HG03139 (cell line): ENCODE results near the gene RFPL3.
"Not testable (repeated sequence)": the region's sequence is repeated elsewhere in the genome, so short reads cannot be mapped to it uniquely, and the experiment has no call there.

ENCODE experiments used
- ATAC-seq: cut with Tn5 transposase; IDR thresholded peaks from one replicate; pipeline ENCODE4 v1.9.1; 2021; ENCODE audit not compliant: unreplicated experiment

Gene RFPL3

DNA sequence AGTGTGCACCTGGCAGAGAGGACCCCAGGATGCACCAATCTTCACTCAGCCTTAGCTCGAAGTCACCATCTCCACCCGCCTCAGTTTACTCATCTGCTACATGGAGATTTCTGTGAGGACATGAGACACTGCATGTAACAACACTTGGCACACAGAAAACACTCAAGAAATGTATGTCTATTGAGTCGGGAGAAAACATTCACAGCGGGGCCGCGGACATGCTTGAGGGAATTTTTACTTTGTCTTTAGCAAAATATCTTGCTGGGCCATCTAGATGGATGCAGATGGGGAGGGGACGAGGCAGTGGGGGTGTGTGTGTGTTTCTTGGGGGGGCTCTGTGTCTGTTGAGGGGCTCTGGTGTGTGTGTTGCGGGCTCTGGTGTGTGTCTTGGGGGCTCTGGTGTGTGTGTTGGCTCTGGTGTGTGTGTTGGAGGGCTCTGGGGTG, 28.4 kb upstream of the RFPL3 start:
- no peak for ATAC-seq

DNA sequence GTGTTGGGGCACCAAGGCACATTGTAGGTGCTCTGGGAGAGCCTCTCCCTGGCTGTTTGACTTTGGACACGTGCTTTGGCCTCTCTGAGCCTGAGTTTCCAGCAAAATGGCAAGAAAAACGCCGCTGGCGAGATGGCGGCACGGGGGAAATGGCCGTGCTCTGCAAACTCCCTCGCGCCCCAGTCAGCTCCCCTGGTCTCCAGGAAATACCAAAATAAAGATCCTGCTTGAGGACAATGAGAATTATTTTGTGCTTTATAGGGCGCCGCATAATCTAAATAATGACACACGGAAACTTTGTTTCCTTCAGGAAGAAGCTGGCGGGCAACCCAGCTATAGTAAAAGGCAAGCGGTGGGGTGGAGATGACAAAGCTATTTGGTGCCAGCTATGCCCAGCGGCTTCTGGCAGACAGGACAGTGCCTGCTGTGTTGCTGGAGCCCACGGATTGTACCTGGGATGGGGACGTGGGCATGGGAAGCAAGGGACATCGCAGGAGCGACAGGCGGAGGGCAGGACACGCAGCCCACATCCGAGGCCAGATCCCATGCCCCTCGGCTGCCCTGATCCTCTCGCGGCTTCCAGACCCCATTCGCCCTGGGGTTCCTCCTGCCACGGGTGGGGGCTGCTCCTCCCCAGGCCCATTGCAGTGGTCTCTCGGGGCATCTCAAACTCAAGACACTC, 26.3 kb upstream of the RFPL3 start:
- no peak for ATAC-seq

DNA sequence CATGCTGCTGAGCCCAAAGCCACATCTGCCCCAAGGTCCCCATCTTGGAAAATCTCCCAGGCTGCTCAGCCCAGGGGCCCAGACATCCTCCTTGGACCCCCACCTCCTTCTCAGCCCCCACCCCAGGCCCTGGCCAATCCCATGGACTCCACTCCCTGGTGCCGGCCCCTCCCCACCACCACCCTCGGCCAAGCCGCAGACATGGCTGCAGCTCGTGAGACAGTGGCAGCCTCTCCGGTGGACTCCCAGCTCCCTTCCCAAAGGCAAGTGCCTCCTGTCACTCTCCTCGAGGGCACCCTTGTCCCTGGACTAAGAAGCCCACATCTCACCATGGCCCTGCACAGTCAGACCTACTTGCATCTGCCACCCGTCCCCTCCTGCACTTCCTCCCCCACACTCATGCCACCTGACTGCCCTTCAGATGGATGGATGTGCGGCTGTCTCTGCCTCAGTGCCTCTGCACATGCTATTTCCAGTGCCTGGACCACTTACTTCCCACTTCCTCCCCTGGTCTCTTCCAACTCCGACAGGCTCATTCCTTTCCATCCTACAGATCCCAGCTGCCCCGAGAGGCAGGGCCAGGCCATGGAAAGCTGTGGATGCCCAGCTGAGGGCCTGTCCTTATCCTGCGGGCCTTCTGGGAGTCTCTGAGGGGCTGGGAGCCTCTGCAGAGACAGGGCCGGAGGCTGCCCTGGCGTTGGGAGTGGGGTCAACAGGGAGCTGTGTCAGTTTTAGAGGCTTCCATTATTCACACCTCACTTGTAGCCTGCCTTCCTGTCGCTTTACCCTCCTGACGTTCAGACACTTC, 25.5 kb upstream of the RFPL3 start:
- no peak for ATAC-seq

DNA sequence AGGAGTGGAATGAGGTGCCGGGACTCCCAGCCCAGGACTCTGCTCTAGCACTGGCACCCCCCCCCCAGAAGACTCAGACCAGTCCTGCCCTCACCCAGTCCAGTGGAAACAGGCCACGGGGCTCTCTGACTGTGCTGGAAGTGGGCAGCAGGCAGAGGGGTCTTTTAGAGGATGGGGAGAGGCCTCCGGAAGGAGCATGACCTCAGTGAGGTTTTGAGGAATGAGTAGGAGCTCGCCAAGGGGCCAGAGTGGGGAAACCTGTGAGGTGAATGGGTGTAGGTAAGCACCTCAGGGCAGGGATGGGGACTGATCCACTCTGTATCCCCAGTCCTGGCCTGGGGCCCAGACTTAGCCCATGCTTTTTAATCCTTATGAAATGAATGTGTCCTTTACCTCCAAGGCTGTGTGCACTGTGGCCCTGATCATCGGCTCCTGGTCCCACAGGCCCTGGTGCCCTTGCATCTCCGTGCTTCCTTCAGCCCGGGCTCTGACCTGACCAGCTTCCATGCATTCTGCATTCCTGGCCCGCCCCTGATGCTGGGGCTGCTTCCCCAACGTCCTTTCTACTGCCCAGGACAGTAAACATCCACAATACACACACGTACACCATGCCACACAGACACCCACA, 24.4 kb upstream of the RFPL3 start:
- no peak for ATAC-seq

DNA sequence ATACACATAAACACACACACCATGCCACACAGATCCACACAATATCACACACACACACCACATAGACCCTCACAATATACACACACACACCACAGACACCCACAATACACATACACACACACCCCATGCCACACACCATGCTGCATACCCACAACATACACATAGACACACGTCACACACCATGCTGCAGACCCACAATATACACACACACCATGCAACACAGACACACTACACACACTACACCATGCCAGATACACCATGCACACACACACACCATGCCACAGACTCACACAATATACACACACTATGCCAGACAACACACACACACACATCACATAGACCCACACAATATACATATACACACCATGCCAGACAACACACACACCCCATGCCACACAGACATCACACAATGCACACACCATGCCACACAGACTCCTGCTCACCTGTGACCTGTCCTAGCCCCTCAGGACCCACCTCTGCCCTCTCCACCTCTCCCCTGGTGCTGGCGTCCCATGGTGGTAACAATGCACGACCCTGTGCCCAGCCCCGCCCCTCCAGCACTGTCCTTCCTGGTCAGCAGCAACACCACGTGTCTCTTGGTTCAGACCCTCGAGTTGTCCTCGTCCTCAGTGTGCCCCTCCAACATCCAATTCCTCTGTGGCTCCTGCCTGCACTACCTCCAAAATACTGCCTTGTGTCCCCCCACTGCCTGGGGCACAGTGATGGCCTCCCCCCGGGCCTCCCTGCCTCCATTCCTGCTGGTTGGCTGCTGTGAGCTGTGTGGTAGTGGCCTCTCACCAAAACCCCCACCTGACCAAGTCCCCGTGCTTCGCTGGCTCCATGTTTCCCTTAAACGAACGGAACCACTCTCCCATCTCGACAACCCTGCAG, 23.7 kb upstream of the RFPL3 start:
- no peak for ATAC-seq

DNA sequence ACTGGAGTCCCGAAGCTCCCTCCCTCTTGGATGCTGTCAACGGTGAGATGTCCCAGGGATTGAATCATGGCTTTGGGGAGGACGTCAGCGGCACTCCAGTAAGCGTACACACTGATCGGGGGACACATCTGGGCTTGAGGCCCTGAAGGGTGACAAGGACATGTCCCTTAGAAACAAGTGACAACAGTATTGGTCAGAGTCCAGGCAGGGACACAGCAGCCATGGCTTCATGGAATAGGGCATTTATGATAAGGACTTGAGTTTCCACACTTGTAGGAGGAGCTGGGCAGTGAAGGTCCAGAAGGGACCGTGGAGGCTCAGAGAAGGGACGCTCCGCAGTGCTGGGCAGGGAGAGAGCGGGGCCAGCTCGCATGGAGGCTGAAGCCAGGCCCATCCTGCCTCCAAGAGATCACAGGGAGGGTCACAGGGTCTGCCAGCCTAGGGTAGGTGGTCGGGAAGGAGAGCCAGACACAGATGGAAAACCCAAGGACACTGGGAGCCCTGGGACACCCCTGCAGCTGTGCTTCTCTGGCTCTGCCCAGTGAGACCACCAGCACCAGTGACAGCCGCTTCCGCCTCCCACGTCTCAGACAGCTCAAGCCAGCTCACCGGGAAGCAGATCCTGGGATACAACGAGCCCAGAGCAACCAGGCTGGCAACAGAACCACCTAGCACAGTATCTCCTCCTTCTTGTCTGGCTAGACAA, 22.9 kb upstream of the RFPL3 start:
- no peak for ATAC-seq

DNA sequence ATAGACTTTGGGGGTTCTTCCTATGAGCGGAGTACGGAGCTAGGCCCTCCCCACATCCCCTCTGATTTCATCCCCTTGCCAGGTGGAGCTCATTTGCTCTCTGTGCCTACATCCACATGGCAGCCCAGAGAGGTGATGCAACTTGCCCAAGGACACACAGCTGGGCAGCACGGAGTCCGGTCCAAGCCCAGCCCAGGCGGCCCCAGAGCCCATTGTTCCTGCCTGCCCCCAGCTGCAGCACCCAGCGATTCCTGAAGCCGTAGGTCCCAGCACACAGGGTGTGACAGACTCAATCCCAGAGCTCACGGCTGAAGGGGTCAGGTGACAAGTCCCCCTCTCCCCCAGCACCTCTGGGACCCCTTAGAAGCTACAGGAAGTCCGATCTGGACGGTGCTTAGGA, 22.2 kb upstream of the RFPL3 start:
- ATAC-seq: no peak

DNA sequence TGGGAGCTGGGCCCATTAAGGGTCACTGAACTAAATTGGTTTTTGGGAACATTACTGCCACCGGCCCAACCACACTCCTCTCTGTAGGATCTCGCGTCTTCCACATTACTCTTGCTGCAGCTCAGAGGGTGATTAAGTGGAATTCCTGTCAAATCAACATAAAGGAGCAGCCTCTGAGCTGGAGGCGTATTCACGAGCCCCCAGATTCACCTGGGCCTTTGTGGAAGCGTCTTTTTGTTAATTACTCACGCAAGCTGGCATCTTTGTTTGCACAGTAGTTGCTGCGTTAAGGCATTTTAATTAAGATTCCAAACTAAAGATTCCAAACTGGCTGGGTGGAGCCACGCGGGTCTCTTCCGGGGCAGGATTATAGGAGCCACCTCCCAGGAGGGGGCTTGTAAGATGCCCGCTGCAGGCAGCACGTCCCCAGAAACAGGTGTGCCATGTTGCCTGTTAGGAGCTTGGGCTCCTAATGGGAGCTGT, 21.5 kb upstream of the RFPL3 start:
- no peak for ATAC-seq

DNA sequence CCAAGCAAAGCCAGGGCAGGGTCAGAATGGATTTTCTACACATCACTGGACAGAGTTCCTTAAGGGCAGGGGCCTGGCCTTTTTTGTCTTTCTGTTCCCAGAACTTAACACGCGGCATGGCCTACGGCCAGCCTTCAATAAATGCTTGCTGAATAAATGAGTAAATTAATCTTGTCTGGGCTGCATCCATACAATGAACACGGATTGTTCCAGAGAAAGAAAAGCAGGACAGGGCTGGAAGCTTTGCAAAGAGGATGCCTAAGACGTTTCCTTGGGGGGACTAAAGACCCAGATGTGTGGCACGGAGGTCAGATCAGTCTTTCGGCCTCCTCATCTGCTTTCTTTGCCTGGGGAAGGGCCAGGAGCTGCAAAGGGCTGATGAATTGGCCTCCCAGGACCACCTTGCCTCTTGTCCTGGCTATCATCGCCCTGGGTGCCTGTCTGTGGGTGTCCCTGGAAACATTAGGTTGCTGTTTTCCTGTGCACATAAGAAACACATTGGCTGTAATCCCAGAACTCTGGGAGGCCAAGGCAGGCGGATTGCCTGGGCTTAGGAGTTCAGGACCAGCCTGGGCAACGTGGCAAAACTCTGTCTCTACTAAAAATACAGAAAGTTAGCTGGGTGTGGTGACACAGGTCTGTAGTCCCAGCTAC, 20.8 kb upstream of the RFPL3 start:
- no peak for ATAC-seq

DNA sequence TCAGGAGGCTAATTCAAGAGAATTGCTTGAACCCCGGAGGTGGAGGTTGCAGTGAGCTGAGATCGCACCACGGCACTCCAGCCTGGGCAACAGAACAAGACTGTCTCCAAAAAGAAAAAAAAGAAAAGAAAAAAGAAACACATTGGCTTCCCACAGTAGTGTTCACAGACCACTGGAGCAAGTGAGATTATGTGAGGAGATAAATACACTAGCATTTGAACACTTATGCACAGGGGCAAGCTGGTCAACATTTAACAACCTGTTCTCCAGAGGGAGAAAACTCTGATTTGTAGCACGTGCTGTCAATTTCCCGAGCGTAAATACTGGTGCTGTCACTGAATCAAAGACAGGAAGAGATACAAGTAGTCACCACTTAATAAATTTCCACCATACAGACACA, 20.2 kb upstream of the RFPL3 start:
- not testable (repeated sequence) for ATAC-seq

DNA sequence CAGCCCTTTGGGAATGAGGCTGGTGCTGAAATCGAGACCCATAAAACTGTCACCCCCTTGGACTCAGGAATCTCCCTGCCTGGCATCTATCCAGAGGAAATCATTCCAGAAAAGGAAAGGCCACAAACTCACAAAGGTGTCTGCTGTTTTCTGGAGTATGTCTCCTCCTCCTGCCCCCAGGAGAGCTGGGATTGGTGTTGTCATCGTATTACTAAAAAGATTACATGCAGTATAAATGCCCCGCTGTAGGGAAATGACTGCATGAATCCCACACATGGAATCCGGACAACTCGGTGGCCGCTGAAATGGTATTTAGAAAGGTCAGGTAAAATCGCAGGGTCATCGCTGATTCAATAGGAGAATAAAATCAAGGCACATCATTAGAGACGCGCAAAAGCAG, 18.9 kb upstream of the RFPL3 start:
- no peak for ATAC-seq

DNA sequence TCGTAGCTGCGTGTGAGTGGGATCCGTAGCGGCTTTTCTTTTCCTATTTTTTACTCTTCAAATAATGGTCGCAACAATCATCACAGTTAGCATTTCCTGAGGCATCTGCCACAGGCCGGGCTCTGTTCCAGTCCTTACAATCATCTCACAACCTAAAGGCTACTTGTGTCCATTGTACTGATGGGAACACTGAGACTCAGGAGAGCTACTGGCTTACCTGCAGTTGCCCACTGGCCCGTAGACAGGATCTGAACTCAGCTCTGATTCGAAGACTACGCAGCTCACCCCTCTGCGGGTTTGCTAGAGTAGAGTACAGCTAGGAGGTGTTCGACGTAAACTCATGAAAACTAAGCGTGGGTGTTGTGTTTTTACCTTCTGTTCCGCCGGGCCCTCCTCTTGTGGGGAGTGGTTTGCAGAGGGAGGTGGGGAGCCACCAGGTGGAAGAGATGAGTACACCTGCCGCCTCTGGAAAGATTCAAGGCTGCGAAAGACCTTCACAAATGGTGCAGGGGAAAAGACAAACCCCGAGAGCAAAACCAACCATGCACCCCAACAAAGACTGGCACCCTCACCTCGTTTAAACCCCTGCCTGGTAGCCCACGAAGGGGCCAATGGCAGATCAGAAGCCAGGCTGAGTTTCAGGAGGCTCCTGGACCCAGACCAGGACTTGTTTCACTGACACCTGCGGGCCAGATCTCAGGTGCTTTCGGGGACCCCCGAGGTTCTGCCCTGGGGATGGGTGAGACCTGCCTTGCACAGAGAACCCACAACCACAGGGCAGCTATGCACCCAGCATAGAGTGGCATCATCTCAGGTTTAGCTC, 18.3 kb upstream of the RFPL3 start:
- no peak for ATAC-seq

DNA sequence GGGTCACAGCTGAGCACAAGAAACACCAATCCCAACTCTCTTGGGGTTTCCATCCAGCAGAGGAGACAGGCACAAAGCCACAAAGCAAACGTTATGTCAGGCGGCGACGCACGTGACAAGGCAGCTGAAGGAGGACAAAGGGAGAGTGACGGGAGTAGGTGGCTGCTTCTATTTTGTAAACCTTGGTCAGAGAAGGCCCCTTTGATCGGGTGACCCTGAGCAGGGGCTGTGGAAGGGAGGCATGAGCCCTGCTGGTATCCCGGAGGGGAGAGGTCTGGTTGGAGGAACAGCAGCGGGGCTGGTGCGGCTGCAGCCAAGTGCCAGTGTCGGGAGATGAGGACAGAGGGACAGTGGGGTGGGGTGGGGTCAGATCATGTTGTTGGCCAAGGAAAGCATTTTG, 17.3 kb upstream of the RFPL3 start:
- ATAC-seq: no peak

DNA sequence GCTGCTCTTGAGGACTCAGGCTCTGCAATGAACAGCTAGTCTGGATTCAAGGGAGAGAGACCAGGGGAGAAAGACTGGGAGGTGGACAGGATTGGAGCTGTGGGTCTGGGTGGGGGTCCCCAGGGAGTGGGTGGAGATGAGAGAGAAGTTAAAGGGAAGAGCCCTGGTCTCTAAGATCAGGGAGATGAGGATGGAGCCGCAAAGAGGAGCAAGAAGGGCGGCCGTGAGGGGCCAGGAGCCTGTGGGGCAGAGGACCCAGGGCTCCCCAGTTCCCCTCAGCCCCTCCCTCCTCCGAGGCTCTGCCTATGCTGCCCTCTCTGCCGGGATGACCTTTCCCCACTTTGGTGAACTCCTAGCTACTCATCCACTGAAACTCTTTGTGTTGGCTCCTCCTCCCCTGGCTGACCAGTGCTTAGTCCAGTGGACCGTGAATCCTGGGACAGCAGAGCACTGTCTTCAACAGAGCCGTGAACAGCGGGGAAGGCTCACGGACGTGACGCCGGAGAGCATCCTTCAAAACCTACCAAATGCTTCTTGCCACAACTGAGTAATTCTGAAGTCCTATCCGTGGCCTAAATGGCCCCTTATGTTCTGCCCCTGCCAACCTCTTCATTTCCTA, 16.4 kb upstream of the RFPL3 start:
- no peak for ATAC-seq

DNA sequence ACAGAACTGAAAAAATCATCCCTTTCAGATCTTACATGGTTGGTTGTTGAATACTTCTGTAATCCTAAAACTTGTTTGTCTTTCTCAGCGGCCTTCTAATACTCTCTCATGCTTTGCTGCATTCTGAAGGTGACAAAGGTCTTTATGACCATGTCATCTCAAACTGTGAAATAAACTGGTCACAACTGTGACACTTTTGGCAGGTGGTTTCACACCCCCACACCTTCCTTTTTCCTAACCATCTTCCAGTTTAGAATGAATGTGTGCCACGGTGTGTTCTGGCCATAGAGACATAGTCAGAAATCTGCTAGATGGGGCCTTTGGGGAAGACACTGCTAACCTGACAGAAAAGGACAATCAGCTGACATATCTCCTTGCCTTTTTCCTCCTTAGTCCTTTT, 14.7 kb upstream of the RFPL3 start:
- no peak for ATAC-seq

DNA sequence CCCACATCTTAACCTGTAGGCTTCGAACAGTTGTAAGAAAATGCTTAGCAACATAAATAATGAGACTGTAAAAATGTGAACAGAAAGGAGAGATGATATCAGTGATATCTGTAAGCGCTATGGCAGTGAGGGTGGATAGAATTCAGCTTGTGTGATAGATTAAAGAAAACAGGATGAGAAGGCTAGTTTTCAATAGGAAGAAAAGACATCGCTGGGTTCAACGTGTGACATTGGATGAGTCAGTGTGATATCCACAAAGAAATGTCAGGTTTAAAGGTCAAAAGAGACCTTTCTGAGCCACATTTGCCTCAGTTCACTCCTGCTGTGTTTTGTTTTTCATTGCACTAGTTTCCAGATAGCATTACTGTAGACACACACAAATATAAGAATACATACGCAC, 13.7 kb upstream of the RFPL3 start:
- ATAC-seq: no peak

DNA sequence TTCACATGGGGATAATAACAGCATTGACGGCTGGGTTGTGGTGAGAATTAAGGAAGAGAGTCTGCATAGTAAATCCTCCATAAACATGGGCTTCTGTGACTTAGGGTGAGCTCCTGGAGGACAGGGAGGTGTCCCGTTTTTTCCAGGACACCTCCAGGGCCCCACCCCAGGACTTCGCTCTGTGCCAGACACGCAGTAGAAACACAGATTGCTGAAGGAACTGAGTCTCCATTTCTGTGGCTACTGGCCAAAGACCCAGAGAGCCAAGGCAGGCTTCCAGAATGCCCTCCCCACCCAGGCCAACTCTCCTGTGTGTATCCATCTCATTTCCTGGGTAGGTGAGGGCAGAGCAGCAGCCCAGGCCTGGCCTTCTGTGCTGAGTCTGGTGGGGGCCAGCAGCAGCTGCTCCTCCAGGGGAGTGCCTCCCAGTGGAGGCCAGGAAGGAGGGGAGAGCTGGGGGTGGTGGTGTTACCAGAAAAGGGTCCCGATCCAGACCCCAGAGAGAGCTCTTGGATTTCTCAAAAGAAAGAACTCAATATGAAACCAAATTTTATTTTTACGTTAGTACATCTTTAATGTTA, 9.5 kb upstream of the RFPL3 start:
- ATAC-seq: no peak

DNA sequence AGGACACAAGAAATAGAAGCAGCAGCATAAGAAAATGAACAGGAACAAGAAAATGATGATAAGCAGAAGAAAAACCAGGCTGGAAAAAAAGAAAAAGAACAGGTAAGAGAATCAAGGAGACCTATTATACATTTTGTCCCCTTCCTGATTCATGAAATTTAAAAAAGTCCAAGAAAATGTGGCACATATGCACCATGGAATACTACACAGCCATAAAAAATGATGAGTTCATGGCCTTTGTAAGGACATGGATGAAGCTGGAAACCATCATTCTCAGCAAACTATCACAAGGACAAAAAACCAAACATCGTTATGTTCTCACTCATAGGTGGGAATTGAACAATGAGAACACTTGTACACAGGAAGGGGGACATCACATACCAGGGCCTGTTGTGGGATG, 5.8 kb upstream of the RFPL3 start:
- not testable (repeated sequence) for ATAC-seq
